Forelimb muscle (tissue), 1 donor: ENCODE data around the gene TAS2R3. TPM values are rescaled to one million over a fixed set of nuclear protein-coding genes. Genes with fewer than 3 reads are reported as not detected.

Experiments used
- DNase-seq: peaks from one replicate; pipeline ENCODE4 v3.0.0-alpha.2; 2013; ENCODE audit warnings: low read depth
- polyA plus RNA-seq: library from polyadenylated mRNA; unstranded; fragments of 120-200 nt; gene quantifications from one replicate; pipeline ENCODE4 v1.2.1, GENCODE V29; 2013; ENCODE audit not compliant: insufficient read length

Gene TAS2R3
- polyA plus RNA-seq, 1 donor = 0.38 TPM

DNA sequence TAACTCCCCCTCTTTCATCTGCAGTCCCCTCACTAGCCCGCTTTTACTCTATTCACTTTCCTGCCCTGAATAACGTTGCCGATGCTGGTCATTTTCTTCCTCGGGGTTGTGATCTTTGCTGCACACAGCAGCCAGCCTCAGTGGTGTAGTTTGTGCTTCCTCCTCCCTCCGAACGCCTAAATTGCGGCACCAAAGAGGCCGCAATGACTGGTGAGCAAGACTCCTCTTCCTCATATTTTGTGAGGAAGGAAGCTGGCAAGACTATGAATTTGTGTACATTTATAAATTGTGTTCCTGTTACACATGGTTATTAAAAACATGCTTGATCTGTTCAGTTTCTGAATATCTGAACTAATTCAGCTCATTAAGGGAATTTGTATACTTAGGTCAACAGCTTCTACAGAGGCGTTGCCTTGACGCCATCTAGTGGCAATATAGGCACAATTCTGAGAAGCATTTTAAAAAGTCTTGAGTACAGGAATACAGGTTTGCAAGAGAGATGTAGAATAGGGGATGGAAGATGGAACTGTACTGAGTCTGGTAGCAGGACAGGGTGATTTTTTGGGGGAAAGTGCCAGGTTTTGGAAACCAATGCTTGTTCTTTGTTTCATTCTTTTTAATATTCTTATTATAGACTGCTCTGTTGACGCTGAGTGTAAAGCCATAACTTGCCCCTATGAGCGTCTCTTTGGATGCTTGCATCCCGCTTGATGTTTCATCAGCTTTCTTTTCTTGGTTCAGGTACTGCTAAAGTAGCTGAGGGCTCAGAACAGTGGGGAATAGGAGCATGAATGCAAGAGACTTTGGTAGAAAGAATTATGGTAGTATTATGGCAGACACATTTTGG lies 22.0 kb downstream of the TAS2R3 start:
- no peak for DNase-seq

DNA sequence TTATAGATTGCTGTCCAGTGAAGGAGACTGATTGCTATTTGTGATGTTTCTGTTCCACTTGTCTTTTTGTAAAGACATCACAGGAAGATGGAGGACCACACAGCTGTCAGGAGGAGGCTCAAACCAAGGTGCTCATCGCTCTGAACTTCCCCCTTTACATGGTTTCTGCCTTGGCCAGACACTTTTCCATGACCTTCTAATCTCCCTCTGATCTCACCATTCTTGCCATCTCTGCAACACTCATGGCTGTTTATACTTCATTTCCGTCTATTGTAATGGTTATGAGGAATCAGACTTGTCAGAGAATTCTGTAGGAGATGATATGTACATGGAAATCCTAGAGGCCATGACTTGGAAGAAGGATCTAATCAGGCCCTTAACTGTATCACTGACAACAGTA lies 24.4 kb downstream of the TAS2R3 start:
- DNase-seq = no peak

DNA sequence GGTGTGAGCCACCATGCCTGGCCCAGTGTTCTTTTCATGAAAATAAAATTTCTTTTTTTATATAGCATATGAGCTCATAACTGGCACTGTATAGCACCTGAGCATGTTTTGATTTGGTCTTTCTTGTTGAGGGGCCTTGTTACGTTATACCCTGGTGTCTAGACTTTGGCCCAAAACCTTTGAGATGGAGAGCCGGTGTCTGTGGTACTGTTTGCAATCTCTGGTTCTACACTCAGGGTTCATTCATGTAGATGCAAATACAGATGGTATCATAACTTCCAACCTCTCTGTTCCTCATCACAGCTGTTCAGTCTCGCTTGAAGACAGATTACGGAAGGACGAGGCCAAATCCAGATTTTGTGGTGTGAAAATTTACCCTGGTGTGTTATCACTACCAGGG lies 26.0 kb downstream of the TAS2R3 start, which contains the start of gene TAS2R5:
TAS2R5 (plus strand) TSS at position 301 of the 400 bp plus-strand sequence. CDS start 145 bp downstream, outside the sequence.
- DNase-seq = no peak

DNA sequence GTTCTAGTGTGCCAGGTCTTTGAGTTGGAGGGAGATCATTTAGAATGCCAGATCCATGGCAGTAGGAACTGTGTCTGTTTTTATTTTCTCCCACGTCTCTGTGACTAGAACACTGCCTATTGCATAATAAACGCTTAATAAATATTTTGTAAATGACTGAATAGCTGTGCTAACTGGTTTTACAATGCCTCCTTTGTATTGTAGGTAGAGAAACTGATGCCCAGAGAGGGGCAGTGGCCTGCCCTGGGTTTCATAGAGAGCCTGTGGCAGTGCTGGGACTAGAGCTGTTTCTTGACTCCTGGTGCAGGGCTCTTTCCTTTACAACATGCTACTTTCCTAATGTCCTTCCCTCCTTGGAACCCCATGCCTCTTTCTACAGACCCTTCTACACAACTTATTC lies 28.6 kb downstream of the TAS2R3 start:
- no peak for DNase-seq

Other genes starting within 250 kb of the TAS2R3 start
- gene AGK, start 212.7 kb upstream of the TAS2R3 start, polyA plus RNA-seq = 18.4 TPM
- 7.7 TPM for gene DENND11, start 61.9 kb upstream of the TAS2R3 start, polyA plus RNA-seq
- 0.09 TPM for gene WEE2, start 55.7 kb upstream of the TAS2R3 start, polyA plus RNA-seq
- 87.4 TPM for gene SSBP1, start 25.7 kb upstream of the TAS2R3 start, polyA plus RNA-seq
- 1.3 TPM for gene TAS2R4, start 12.6 kb downstream of the TAS2R3 start, polyA plus RNA-seq
- 2.4 TPM for gene TAS2R5, start 26.1 kb downstream of the TAS2R3 start, polyA plus RNA-seq
- gene PRSS37, start 77.4 kb downstream of the TAS2R3 start, polyA plus RNA-seq = not detected
- gene OR9A4, start 152.3 kb downstream of the TAS2R3 start, polyA plus RNA-seq = not detected
- gene CLEC5A, start 182.9 kb downstream of the TAS2R3 start, polyA plus RNA-seq = 0.28 TPM
- gene TAS2R38, start 209.7 kb downstream of the TAS2R3 start, polyA plus RNA-seq = not detected
- gene MGAM, start 231.8 kb downstream of the TAS2R3 start, polyA plus RNA-seq = 0.33 TPM